MM.1S (cell line): ENCODE data around the gene HSPA6.

Experiments used
- EZH2 ChIP-seq: fragments of 300-600 bp; sonication (generic); optimal IDR thresholded peaks from 2 replicates; pipeline ENCODE3; 2017; ENCODE audit warnings: low read depth, mild to moderate bottlenecking, antibody characterized with exemption, low read length, mixed read lengths
- EZH2phosphoT487 ChIP-seq: fragments of 300-600 bp; sonication (generic); IDR thresholded peaks from 2 replicates; pipeline ENCODE4 v1.6.1; 2018; ENCODE audit warnings: antibody characterized with exemption, low read length
- TF ChIP-seq, protein P1 (sequence below): fragments of 300-600 bp; sonication (generic); IDR thresholded peaks from 2 replicates; pipeline ENCODE4 v1.5.1; 2016; ENCODE audit warnings: antibody characterized with exemption, low read length, mixed read lengths

DNA sequence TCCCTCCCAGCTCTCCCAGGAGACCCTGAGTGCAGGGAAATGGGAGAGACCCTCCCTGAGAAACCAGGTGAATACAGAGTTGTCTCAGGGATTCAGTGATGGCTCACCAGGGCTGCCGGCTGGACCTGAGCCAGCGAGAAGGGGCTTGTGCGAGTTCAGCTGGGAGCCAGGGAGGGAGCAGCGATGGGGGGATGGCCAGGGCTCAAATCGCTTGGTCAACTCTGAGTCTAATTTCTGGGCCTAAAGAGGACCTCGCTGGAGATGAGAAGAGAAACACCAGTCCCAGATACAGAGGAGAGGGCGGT lies 12.6 kb upstream of the HSPA6 start:
- TF ChIP-seq, protein P1, sequence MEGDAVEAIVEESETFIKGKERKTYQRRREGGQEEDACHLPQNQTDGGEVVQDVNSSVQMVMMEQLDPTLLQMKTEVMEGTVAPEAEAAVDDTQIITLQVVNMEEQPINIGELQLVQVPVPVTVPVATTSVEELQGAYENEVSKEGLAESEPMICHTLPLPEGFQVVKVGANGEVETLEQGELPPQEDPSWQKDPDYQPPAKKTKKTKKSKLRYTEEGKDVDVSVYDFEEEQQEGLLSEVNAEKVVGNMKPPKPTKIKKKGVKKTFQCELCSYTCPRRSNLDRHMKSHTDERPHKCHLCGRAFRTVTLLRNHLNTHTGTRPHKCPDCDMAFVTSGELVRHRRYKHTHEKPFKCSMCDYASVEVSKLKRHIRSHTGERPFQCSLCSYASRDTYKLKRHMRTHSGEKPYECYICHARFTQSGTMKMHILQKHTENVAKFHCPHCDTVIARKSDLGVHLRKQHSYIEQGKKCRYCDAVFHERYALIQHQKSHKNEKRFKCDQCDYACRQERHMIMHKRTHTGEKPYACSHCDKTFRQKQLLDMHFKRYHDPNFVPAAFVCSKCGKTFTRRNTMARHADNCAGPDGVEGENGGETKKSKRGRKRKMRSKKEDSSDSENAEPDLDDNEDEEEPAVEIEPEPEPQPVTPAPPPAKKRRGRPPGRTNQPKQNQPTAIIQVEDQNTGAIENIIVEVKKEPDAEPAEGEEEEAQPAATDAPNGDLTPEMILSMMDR = no peak
- TF ChIP-seq EZH2 = no peak
- TF ChIP-seq EZH2phosphoT487 = no peak
